CD14-positive monocyte (primary cell): Measurements from ENCODE around the gene KRTAP4-7. TPM values are rescaled to one million over a fixed set of nuclear protein-coding genes. Genes with fewer than 3 reads are reported as not detected.
"Not testable (repeated sequence)": the region's sequence is repeated elsewhere in the genome, so short reads cannot be mapped to it uniquely, and the experiment has no call there.

Experiments
- DNase-seq, 3 donors: peaks; one replicate each; pipeline ENCODE4 v3.0.0-alpha.2; 2011 to 2022
- H2AFZ ChIP-seq: 2 replicates; pipeline ENCODE4 v1.6.0; 2012; ENCODE audit warnings: mild to moderate bottlenecking, low read depth, low read length, inconsistent platforms; ENCODE audit not compliant: insufficient read depth, poor library complexity, severe bottlenecking
- H3K27ac ChIP-seq, 2 donors: 1 replicate in 1 of 2; 2 replicates in 1 of 2; pipeline ENCODE4 v1.5.1; 2012 to 2013; ENCODE audit warnings: low read length in 2 of 2, control low read depth in 1 of 2, inconsistent platforms in 1 of 2, low read depth in 1 of 2, mild to moderate bottlenecking in 1 of 2
- H3K27me3 ChIP-seq, 2 donors: one replicate each; pipeline versions ENCODE4 v1.6.0 to v1.6.1; 2011 to 2013; ENCODE audit warnings: low read length in 2 of 2; ENCODE audit not compliant: control insufficient read depth in 2 of 2, insufficient read depth in 2 of 2
- H3K36me3 ChIP-seq, 2 donors: replicated peaks in 1 of 2; 1 replicate in 1 of 2; 2 replicates in 1 of 2; pipeline versions ENCODE4 v1.5.1 to v1.6.1; 2012 to 2013; ENCODE audit warnings: low read length in 2 of 2, control low read depth in 1 of 2, inconsistent platforms in 1 of 2, mild to moderate bottlenecking in 1 of 2; ENCODE audit not compliant: insufficient read depth in 2 of 2, control insufficient read depth in 1 of 2
- H3K4me1 ChIP-seq, 2 donors: 1 replicate in 1 of 2; 2 replicates in 1 of 2; pipeline versions ENCODE4 v1.5.1 to v1.6.1; 2012 to 2013; ENCODE audit warnings: low read length in 2 of 2, control low read depth in 1 of 2, inconsistent platforms in 1 of 2, mild to moderate bottlenecking in 1 of 2, moderate library complexity in 1 of 2; ENCODE audit not compliant: insufficient read depth in 2 of 2, control insufficient read depth in 1 of 2
- H3K4me2 ChIP-seq: replicated peaks from 2 replicates; pipeline ENCODE3; 2012; ENCODE audit warnings: low read length, moderate library complexity, mild to moderate bottlenecking; ENCODE audit not compliant: poor library complexity, severe bottlenecking; ENCODE audit errors: extremely low read depth
- H3K4me3 ChIP-seq, 3 experiments: fragments of 200-600 bp in 1 of 3; sonication (generic) in 1 of 3; replicated peaks in 1 of 3; 1 replicate in 2 of 3; 2 replicates in 1 of 3; pipeline ENCODE4 v1.5.1; 2011 to 2013; ENCODE audit warnings: low read length in 3 of 3, mild to moderate bottlenecking in 3 of 3, control low read depth in 2 of 3, low read depth in 2 of 3, inconsistent platforms in 1 of 3, moderate library complexity in 1 of 3
- H3K79me2 ChIP-seq: 2 replicates; pipeline ENCODE4 v1.6.0; 2012; ENCODE audit warnings: mild to moderate bottlenecking, control low read depth, inconsistent platforms, low read length, moderate library complexity; ENCODE audit not compliant: insufficient read depth
- H3K9ac ChIP-seq: 2 replicates; pipeline ENCODE4 v1.6.0; 2017; ENCODE audit warnings: low read length, mild to moderate bottlenecking; ENCODE audit not compliant: insufficient read depth, poor library complexity, severe bottlenecking
- H3K9me3 ChIP-seq, 2 donors: replicated peaks in 1 of 2; 1 replicate in 1 of 2; 2 replicates in 1 of 2; pipeline versions ENCODE4 v1.5.1 to v1.6.1; 2012 to 2013; ENCODE audit warnings: low read length in 2 of 2, control low read depth in 1 of 2; ENCODE audit not compliant: control insufficient read depth in 1 of 2, insufficient read depth in 1 of 2
- H4K20me1 ChIP-seq: 2 replicates; pipeline ENCODE4 v1.6.0; 2012; ENCODE audit warnings: mild to moderate bottlenecking, low read length, control low read depth, moderate library complexity; ENCODE audit not compliant: insufficient read depth
- H3K27ac Mint-ChIP-seq, 7 donors: one replicate each; pipeline ENCODE4 v1.8.0; 2020; ENCODE audit warnings: mild to moderate bottlenecking in 7 of 7, mixed read lengths in 7 of 7, moderate library complexity in 6 of 7, inconsistent platforms in 2 of 7
- H3K27me3 Mint-ChIP-seq, 3 donors: one replicate each; pipeline ENCODE4 v1.8.0; 2021 to 2022; ENCODE audit warnings: low read depth in 3 of 3, mild to moderate bottlenecking in 3 of 3, mixed read lengths in 3 of 3, moderate library complexity in 3 of 3, inconsistent platforms in 1 of 3
- H3K36me3 Mint-ChIP-seq, 2 donors: one replicate each; pipeline ENCODE4 v1.8.0; 2020; ENCODE audit warnings: mixed read lengths in 2 of 2, inconsistent platforms in 1 of 2, mild to moderate bottlenecking in 1 of 2
- H3K4me1 Mint-ChIP-seq: one replicate; pipeline ENCODE4 v1.8.0; 2020; ENCODE audit warnings: mild to moderate bottlenecking, mixed read lengths
- H3K4me3 Mint-ChIP-seq, 2 donors: one replicate each; pipeline ENCODE4 v1.8.0; 2020; ENCODE audit warnings: mild to moderate bottlenecking in 2 of 2, mixed read lengths in 2 of 2, moderate library complexity in 1 of 2
- H3K9me3 Mint-ChIP-seq, 7 donors: one replicate each; pipeline ENCODE4 v1.8.0; 2020 to 2022; ENCODE audit warnings: mixed read lengths in 7 of 7, mild to moderate bottlenecking in 6 of 7, moderate library complexity in 6 of 7, inconsistent platforms in 2 of 7
- WGBS: methylation state at CpG from one replicate; pipeline ENCODE4 v1.1.5; 2013; ENCODE audit warnings: missing lambda C conversion rate; ENCODE audit not compliant: insufficient coverage; 5-methylcytosine and 5-hydroxymethylcytosine counted together
- intact Hi-C, 2 donors: fragments of 100-400 bp; cut with micrococcal nuclease; formaldehyde crosslinking; loops; one replicate each; pipeline versions ENCODE4 v1.15.0 to v1.15.1; 2023
- polyA plus RNA-seq, 3 donors: library from polyadenylated mRNA; depleted of rRNA in 1 of 3; unstranded in 2 of 3; stranded (reverse) in 1 of 3; fragments of 300-500 nt in 2 of 3; fragments of >200 nt in 1 of 3; fragmentation: Illumina TruSeq in 2 of 3; gene quantifications; 1 replicate in 2 of 3; 2 replicates in 1 of 3; pipeline ENCODE4 v1.2.3, GENCODE V29; 2012 to 2021
- TF ChIP-seq, protein P1 (sequence below): fragments of 200-600 bp; IDR thresholded peaks from one replicate; pipeline ENCODE4 v1.8.0; 2022; ENCODE audit warnings: antibody characterized with exemption, mild to moderate bottlenecking

KRTAP4-7 gene
- polyA plus RNA-seq, 3 donors: not detected

DNA sequence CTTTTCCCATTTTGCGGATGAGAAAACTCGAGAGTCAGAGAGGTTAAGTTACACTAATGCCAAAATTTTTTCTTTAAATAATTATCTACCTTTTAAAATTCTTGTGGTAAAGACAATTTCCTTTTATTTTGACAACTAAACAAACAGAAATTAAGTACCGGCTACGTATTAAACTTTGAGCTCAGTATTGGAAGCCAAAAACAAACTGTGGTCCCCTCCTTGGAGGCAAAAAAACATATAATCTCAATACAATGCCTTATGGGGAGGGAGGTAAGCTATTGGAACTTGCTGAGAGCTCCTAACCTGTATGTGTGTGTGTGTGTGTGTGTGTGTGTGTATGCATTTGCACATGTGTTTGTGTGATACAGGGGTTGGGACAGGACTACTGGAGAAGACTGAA lies 20.5 kb upstream of the KRTAP4-7 start:
- no peak overlapping the region for H3K4me2 ChIP-seq
- no peak overlapping the region for H3K9ac ChIP-seq
- TF ChIP-seq, protein P1, sequence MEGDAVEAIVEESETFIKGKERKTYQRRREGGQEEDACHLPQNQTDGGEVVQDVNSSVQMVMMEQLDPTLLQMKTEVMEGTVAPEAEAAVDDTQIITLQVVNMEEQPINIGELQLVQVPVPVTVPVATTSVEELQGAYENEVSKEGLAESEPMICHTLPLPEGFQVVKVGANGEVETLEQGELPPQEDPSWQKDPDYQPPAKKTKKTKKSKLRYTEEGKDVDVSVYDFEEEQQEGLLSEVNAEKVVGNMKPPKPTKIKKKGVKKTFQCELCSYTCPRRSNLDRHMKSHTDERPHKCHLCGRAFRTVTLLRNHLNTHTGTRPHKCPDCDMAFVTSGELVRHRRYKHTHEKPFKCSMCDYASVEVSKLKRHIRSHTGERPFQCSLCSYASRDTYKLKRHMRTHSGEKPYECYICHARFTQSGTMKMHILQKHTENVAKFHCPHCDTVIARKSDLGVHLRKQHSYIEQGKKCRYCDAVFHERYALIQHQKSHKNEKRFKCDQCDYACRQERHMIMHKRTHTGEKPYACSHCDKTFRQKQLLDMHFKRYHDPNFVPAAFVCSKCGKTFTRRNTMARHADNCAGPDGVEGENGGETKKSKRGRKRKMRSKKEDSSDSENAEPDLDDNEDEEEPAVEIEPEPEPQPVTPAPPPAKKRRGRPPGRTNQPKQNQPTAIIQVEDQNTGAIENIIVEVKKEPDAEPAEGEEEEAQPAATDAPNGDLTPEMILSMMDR: no peak
- Mint-ChIP-seq H3K36me3 (peaks cover 0 to 2% of the 10 kb centered on the region in 2 donors), H3K27me3 (peaks cover 13 to 30% (median 20%) of the 10 kb centered on the region in 3 donors), H3K27ac (no peak overlapping the region), H3K9me3 (peaks cover 0 to 2% (median 0%) of the 10 kb centered on the region in 7 donors), H3K4me1 (no peaks in the 10 kb centered on the region), H3K4me3 (no peak overlapping the region)
- intact Hi-C loops: no loop called here
- DNase-seq: no peak
- no peak overlapping the region for H3K27ac ChIP-seq
- H3K4me1 ChIP-seq: no peaks in the 10 kb centered on the region
- H4K20me1 ChIP-seq: no peaks in the 10 kb centered on the region
- H3K9me3 ChIP-seq: no peaks in the 10 kb centered on the region
- no CpG with 5 or more reads among the region's 4 CpGs for WGBS
- no peaks in the 10 kb centered on the region for H3K79me2 ChIP-seq
- no peaks in the 10 kb centered on the region for H3K36me3 ChIP-seq
- H3K27me3 ChIP-seq: peaks cover 19 to 26% of the 10 kb centered on the region in 2 donors
- H2AFZ ChIP-seq: no peak overlapping the region
- no peak overlapping the region for H3K4me3 ChIP-seq

DNA sequence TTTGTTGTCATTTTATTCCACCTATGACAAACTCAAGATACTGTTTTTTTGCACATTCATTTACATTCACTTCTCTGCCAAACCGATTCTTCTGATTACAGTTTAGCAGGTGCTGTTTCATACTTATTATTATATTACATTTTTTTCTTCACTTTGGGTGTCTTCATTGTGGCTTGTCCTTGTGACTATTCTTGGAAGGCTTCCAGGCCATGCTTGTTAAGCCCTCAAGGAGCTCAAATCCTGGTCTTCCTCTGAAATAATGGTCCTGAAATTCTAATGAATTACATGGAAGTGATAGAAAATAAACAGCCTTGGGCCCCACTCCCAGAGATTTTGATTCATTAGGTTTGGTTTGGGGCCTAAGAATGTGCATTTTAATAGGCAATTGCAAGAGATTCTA lies 19.6 kb upstream of the KRTAP4-7 start:
- no peaks in the 10 kb centered on the region for H4K20me1 ChIP-seq
- no peaks in the 10 kb centered on the region for H3K4me1 ChIP-seq
- Mint-ChIP-seq H3K9me3 (peaks cover 0 to 2% (median 0%) of the 10 kb centered on the region in 7 donors), H3K27ac (no peak overlapping the region), H3K4me3 (no peak overlapping the region), H3K36me3 (peaks cover 0 to 2% of the 10 kb centered on the region in 2 donors), H3K4me1 (no peaks in the 10 kb centered on the region), H3K27me3 (peaks cover 12 to 22% (median 19%) of the 10 kb centered on the region in 3 donors)
- H3K27me3 ChIP-seq: peaks cover 18 to 19% of the 10 kb centered on the region in 2 donors
- H3K9ac ChIP-seq: no peak overlapping the region
- TF ChIP-seq, protein P1: no peak
- no peaks in the 10 kb centered on the region for H3K36me3 ChIP-seq
- H3K27ac ChIP-seq: no peak overlapping the region
- no peak for DNase-seq
- no CpG with 5 or more reads among the region's 1 CpG for WGBS
- no peaks in the 10 kb centered on the region for H3K9me3 ChIP-seq
- no peaks in the 10 kb centered on the region for H3K79me2 ChIP-seq
- H2AFZ ChIP-seq: no peak overlapping the region
- intact Hi-C loops: no loop called here
- H3K4me3 ChIP-seq: no peak overlapping the region
- H3K4me2 ChIP-seq: no peak overlapping the region

DNA sequence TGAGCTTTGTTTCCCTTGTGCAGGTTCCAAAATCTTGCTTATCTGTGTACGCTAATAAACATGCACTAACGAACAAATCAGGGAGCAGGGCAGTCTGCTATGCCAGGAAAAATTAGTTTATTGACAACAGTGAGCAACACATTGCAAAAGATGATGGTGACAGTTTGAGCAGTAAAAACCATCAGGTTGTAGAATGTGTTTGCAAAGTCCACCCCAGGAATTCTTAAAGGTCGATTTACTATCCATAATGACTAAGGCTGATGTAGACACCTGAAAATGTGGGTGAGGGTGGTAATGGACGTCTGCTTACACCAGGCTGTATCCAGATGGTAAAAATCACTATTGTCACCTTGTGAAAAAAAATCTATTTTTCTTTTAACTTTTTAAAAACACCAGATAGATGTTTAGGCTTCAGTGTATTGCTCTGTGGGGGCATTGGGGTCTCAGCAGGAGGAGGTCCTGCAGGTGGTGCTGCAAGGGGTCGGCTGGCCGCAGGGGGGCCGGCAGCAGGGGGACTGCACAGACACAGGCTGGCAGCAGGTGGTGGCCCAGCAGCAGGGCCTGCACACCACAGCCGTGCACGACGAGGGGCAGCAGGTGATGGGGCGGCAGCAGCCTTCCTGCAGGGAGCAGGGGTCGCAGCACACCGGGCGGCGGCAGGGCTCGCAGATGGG lies 18.8 kb upstream of the KRTAP4-7 start:
- H3K9ac ChIP-seq, DNase-seq, H3K9me3 ChIP-seq, intact Hi-C loops, H3K27ac Mint-ChIP-seq, H3K4me3 ChIP-seq, H2AFZ ChIP-seq, H3K36me3 ChIP-seq, H3K4me1 Mint-ChIP-seq, H3K4me1 ChIP-seq, H3K79me2 ChIP-seq, H3K4me2 ChIP-seq, H3K36me3 Mint-ChIP-seq, H4K20me1 ChIP-seq, H3K4me3 Mint-ChIP-seq, H3K27ac ChIP-seq, H3K9me3 Mint-ChIP-seq: not testable (repeated sequence)
- peaks cover 4 to 15% (median 12%) of the 10 kb centered on the region in 3 donors for H3K27me3 Mint-ChIP-seq
- WGBS: 94% methylated on average over 2 of the region's 16 CpGs
- H3K27me3 ChIP-seq: peaks cover 13 to 15% of the 10 kb centered on the region in 2 donors
